Measurements from ENCODE around the gene CTSC. TPM values are rescaled to one million over a fixed set of nuclear protein-coding genes. Genes with fewer than 3 reads are reported as not detected.

CTSC gene
- polyA plus RNA-seq, 1 of the 3 experiments (the other 2 are of a cell fraction): 104 TPM

- Histone ChIP-seq H3K4me3 (ENCODE audit: low read depth in 2 of 2, low read length in 1 of 2) (no peak overlapping the region), H3K36me3 (replicated peaks in 1 of 2; ENCODE audit: control insufficient read depth in 1 of 2, insufficient read depth in 2 of 2, low read length in 1 of 2) (peaks cover 0 to 2% of the 10 kb centered on the region in 2 experiments), H3K4me2 (no peak overlapping the region), H3K9me3 (no peaks in the 10 kb centered on the region), H3K9ac (no peak overlapping the region), H3K27me3 (ENCODE audit: insufficient read depth) (no peaks in the 10 kb centered on the region), H3F3A (replicated peaks; ENCODE audit: insufficient read depth) (no peaks in the 10 kb centered on the region), H4K20me1 (ENCODE audit: insufficient read depth) (no peaks in the 10 kb centered on the region), H3K27ac (ENCODE audit: low read depth in 2 of 2, low read length in 1 of 2) (no peak overlapping the region), H3K4me1 (ENCODE audit: control insufficient read depth in 1 of 2, insufficient read depth in 2 of 2, low read depth in 1 of 2, low read length in 1 of 2) (peaks cover 0 to 3% of the 10 kb centered on the region in 2 experiments; a peak in 1 of 4 replicates), H3K9me2 (no peaks in the 10 kb centered on the region), H2AFZ (ENCODE audit: low read depth) (no peak overlapping the region), H3K79me2 (ENCODE audit: insufficient read depth) (no peaks in the 10 kb centered on the region)
- no peak for TF ChIP-seq JUND (IDR thresholded peaks at IDR 0.05)
- TF ChIP-seq, protein P1, sequence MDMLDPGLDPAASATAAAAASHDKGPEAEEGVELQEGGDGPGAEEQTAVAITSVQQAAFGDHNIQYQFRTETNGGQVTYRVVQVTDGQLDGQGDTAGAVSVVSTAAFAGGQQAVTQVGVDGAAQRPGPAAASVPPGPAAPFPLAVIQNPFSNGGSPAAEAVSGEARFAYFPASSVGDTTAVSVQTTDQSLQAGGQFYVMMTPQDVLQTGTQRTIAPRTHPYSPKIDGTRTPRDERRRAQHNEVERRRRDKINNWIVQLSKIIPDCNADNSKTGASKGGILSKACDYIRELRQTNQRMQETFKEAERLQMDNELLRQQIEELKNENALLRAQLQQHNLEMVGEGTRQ (IDR thresholded peaks at IDR 0.05; ENCODE audit: borderline replicate concordance, low read depth, low read length): no peak
- no peak for TF ChIP-seq PBX3 (IDR thresholded peaks at IDR 0.05)
- no peak for TF ChIP-seq RAD21 (IDR thresholded peaks at IDR 0.05; ENCODE audit: low read length)
- no peak for TF ChIP-seq CTCF (IDR thresholded peaks at IDR 0.05)
- TF ChIP-seq, protein P2, sequence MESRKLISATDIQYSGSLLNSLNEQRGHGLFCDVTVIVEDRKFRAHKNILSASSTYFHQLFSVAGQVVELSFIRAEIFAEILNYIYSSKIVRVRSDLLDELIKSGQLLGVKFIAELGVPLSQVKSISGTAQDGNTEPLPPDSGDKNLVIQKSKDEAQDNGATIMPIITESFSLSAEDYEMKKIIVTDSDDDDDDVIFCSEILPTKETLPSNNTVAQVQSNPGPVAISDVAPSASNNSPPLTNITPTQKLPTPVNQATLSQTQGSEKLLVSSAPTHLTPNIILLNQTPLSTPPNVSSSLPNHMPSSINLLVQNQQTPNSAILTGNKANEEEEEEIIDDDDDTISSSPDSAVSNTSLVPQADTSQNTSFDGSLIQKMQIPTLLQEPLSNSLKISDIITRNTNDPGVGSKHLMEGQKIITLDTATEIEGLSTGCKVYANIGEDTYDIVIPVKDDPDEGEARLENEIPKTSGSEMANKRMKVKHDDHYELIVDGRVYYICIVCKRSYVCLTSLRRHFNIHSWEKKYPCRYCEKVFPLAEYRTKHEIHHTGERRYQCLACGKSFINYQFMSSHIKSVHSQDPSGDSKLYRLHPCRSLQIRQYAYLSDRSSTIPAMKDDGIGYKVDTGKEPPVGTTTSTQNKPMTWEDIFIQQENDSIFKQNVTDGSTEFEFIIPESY (IDR thresholded peaks at IDR 0.05; ENCODE audit: borderline replicate concordance, low read depth): no peak
- no peak for TF ChIP-seq NFIC (IDR thresholded peaks at IDR 0.05; ENCODE audit: borderline replicate concordance)
- TF ChIP-seq MXI1 (IDR thresholded peaks at IDR 0.05; ENCODE audit: low read depth, low read length): no peak
- TF ChIP-seq RXRA (IDR thresholded peaks at IDR 0.05; ENCODE audit: borderline replicate concordance, low read depth): no peak
- no peak for TF ChIP-seq YY1 (IDR thresholded peaks at IDR 0.05; ENCODE audit: low read depth)
- no peak for TF ChIP-seq FOXM1 (IDR thresholded peaks at IDR 0.05; ENCODE audit: low read depth)
- TF ChIP-seq MAX (IDR thresholded peaks at IDR 0.05; ENCODE audit: low read depth): no peak
- no peak for TF ChIP-seq EP300 (IDR thresholded peaks at IDR 0.05; ENCODE audit: borderline replicate concordance in 1 of 2, low read depth in 1 of 2, low read length in 1 of 2)
- no peak for TF ChIP-seq GABPA (IDR thresholded peaks at IDR 0.05; ENCODE audit: low read depth)
- TF ChIP-seq TEAD4 (IDR thresholded peaks at IDR 0.05; ENCODE audit: borderline replicate concordance, insufficient read depth): no peak
- TF ChIP-seq TAF1 (IDR thresholded peaks at IDR 0.05; ENCODE audit: borderline replicate concordance, low read depth, low read length): no peak
- TF ChIP-seq POLR2AphosphoS5 (IDR thresholded peaks at IDR 0.05; ENCODE audit: low read depth, low read length): no peak
- TF ChIP-seq SIN3A (IDR thresholded peaks at IDR 0.05; ENCODE audit: borderline replicate concordance, low read depth, low read length): no peak
- no peak for TF ChIP-seq CHD2 (IDR thresholded peaks at IDR 0.05; ENCODE audit: low read length, partially characterized antibody)
- no peak for DNase-seq
- WGBS (ENCODE audit: low lambda C conversion rate): 74% methylated on average over 2 of the region's 2 CpGs
- CTCF ChIA-PET: no interaction called here
- POLR2A ChIA-PET: no interaction called here
Observed at GRCh38 chr11:88297863-88298262, 39.7 kb downstream of the CTSC start.
